ENCODE results near the gene PTPN3.
A peak's percentile ranks its signal among the peaks of the same experiment; 100 is the strongest.

PTPN3 gene

DNA sequence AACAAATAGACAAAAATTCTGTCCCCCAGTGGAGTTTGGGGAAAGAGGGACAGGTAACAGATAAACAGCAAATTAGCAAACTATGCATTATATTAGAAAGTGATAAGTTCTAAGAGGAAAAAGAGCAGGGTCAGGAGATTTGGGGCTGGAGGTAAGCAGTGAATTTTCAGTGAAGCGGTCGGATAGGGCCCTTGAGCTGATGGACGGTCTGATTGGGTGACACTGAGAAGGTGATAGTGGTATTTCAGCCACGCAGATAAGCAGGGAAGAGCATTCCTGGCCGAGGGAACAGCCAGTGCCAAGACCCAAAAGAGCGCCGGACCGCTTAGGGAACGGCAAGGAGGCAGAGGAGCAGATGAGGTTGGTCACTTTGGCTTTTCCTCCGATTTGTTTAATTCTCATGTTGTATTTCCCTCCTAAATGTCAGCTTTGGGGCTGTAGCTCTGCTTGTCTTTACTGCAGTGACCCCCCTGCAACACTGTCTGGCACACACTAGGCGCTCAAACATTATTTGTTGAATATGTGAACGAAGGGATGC lies 1.1 kb upstream of the PTPN3 start:
- in situ Hi-C loops (cut with HindIII; ENCODE audit: low pct_unique_long_range_greater_than_20kb, low sequenced_read_pairs), result no loop called here
- TF ChIP-seq JUND (IDR thresholded peaks at IDR 0.05; ENCODE audit: low read depth), result no peak
- DNase-seq (ENCODE audit: low read depth in 1 of 2, low spot score in 1 of 2), result no peak

DNA sequence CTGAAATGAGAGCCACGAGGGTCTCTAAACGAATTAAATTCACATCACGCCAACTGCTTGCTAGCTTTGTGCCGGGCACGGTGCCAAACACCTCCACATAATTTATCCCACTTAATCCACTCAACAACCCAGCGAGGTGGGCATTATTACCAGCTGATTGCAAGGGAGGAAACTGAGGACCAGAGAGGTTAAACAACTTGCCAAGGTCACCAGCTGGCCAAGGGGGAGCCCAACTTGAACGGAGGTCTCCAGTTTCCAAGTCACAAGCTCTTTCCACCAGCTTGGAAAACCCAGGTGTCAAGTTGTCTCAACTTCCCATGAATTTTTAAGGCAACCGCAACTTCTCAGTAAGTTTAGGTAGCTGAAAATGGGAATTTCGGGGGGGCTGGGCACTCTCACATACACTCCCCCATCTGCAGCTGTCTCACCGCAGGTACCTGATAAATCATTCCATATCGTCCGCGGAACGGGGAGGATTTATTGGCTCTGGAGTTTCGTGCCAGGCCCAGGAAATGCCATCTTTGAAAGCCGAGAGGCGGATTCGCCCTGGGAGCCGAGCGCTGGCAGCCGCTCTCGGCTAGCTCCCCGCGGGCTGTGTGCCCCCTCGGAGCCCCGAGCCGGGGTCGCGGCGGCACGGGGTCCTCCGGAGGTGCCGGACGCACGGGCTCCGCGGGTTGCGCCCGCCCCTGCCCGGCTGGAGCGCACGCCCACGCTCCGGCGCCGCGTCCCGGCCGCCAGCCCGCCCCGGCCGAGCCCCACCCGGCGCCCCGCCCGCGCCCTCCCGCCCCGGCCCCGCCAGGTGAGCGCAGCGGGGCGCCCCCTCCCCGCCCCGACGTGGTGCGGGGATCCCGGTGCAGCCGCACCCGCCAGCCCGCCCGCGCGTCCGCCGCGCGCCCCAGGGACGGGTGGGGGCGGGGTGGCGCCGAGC lies 617 bp downstream of the PTPN3 start:
- no peak for TF ChIP-seq JUND (IDR thresholded peaks at IDR 0.05; ENCODE audit: low read depth)
- peak; percentile 72 to 82 for DNase-seq (ENCODE audit: low read depth in 1 of 2, low spot score in 1 of 2)
- in situ Hi-C loops (cut with HindIII; ENCODE audit: low pct_unique_long_range_greater_than_20kb, low sequenced_read_pairs), result no loop called here

GRCh38 chr9:109496841-109497225 lies 1.3 kb downstream of the PTPN3 start:
- no peak for TF ChIP-seq JUND (IDR thresholded peaks at IDR 0.05; ENCODE audit: low read depth)
- in situ Hi-C loops (cut with HindIII; ENCODE audit: low pct_unique_long_range_greater_than_20kb, low sequenced_read_pairs), result no loop called here
- DNase-seq (ENCODE audit: low read depth in 1 of 2, low spot score in 1 of 2), result no peak

DNA sequence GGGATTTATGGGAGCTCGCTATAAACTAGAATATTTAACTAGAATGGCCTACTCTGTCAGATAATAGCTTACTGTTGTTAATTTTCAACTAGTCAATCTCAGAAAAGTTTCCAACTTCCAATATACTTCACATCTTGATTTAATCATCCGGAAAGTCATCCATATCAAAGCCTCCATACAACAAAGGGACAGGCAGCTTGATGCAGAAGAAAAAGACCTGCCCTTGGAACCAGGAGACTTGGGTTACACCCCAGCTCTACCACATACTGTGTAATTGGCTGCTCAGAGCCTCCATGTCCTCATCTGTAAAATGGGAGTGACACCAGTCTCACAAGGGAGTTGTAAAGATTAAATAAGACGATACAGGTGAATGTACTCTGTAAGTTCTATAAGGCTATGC lies 1.9 kb downstream of the PTPN3 start:
- in situ Hi-C loops (cut with HindIII; ENCODE audit: low pct_unique_long_range_greater_than_20kb, low sequenced_read_pairs), result no loop called here
- no peak for TF ChIP-seq JUND (IDR thresholded peaks at IDR 0.05; ENCODE audit: low read depth)

GRCh38 chr9:109493648-109494047 lies 4.5 kb downstream of the PTPN3 start:
- no peak for TF ChIP-seq JUND (IDR thresholded peaks at IDR 0.05; ENCODE audit: low read depth)
- DNase-seq (ENCODE audit: low read depth in 1 of 2, low spot score in 1 of 2), result no peak
- in situ Hi-C loops (cut with HindIII; ENCODE audit: low pct_unique_long_range_greater_than_20kb, low sequenced_read_pairs), result no loop called here

More for the DNA sequence above, 1.9 kb downstream of the PTPN3 start:
- no peak for DNase-seq (ENCODE audit: low read depth in 1 of 2, low spot score in 1 of 2)

GRCh38 chr9:109491590-109491989 lies 6.5 kb downstream of the PTPN3 start:
- DNase-seq (ENCODE audit: low read depth in 1 of 2, low spot score in 1 of 2), result no peak
- in situ Hi-C loops (cut with HindIII; ENCODE audit: low pct_unique_long_range_greater_than_20kb, low sequenced_read_pairs), result no loop called here
- TF ChIP-seq JUND (IDR thresholded peaks at IDR 0.05; ENCODE audit: low read depth), result no peak

GRCh38 chr9:109488791-109489492 lies 9.2 kb downstream of the PTPN3 start:
- in situ Hi-C loops (cut with HindIII; ENCODE audit: low pct_unique_long_range_greater_than_20kb, low sequenced_read_pairs), result no loop called here
- no peak for DNase-seq (ENCODE audit: low read depth in 1 of 2, low spot score in 1 of 2)
- TF ChIP-seq JUND (IDR thresholded peaks at IDR 0.05; ENCODE audit: low read depth), result no peak

- no peak for TF ChIP-seq JUND (IDR thresholded peaks at IDR 0.05; ENCODE audit: low read depth)
- in situ Hi-C loops (cut with HindIII; ENCODE audit: low pct_unique_long_range_greater_than_20kb, low sequenced_read_pairs), result no loop called here
These were observed 9.8 kb downstream of the PTPN3 start for GRCh38 chr9:109488351-109488750.

GRCh38 chr9:109487247-109487646 lies 10.9 kb downstream of the PTPN3 start:
- no peak for TF ChIP-seq JUND (IDR thresholded peaks at IDR 0.05; ENCODE audit: low read depth)
- in situ Hi-C loops (cut with HindIII; ENCODE audit: low pct_unique_long_range_greater_than_20kb, low sequenced_read_pairs), result no loop called here
- DNase-seq (ENCODE audit: low read depth in 1 of 2, low spot score in 1 of 2), result no peak

More at GRCh38 chr9:109488351-109488750, 9.8 kb downstream of the PTPN3 start:
- DNase-seq (ENCODE audit: low read depth in 1 of 2, low spot score in 1 of 2), result no peak

GRCh38 chr9:109483744-109484429 lies 14.2 kb downstream of the PTPN3 start:
- no peak for DNase-seq (ENCODE audit: low read depth in 1 of 2, low spot score in 1 of 2)
- in situ Hi-C loops (cut with HindIII; ENCODE audit: low pct_unique_long_range_greater_than_20kb, low sequenced_read_pairs), result no loop called here
- TF ChIP-seq JUND (IDR thresholded peaks at IDR 0.05; ENCODE audit: low read depth), result no peak

- in situ Hi-C loops (cut with HindIII; ENCODE audit: low pct_unique_long_range_greater_than_20kb, low sequenced_read_pairs), result no loop called here
These were observed 15.7 kb downstream of the PTPN3 start for GRCh38 chr9:109482391-109482916.

DNA sequence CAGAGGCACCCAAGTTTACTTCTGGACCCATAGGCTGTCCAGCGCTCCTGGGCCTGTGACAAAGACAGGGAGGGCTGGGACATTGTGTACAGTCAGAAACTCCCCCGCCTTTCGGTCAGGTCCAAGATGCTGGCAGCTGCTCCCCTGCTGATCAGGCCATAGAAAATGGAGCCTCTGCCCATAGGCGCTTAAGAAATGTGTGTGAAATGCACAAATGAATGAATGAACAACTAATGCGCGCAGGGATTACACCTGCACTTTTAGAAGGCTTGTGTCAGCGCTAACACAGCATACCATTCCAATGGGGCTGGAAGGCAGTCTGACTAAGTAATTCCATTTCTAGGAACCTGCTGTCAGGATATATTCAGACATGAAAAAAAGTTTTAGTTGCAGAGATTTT lies 16.3 kb downstream of the PTPN3 start:
- in situ Hi-C loops (cut with HindIII; ENCODE audit: low pct_unique_long_range_greater_than_20kb, low sequenced_read_pairs), result no loop called here
- TF ChIP-seq JUND (IDR thresholded peaks at IDR 0.05; ENCODE audit: low read depth), result no peak
- no peak for DNase-seq (ENCODE audit: low read depth in 1 of 2, low spot score in 1 of 2)

More at GRCh38 chr9:109482391-109482916, 15.7 kb downstream of the PTPN3 start:
- DNase-seq (ENCODE audit: low read depth in 1 of 2, low spot score in 1 of 2), result no peak
- no peak for TF ChIP-seq JUND (IDR thresholded peaks at IDR 0.05; ENCODE audit: low read depth)

All from T47D (cell line).